Adrenal gland (tissue), 12 donors: ENCODE results near the gene PDE9A. TPM values are rescaled to one million over a fixed set of nuclear protein-coding genes. Genes with fewer than 3 reads are reported as not detected.

Source experiments
- DNase-seq, 7 donors: peaks; one replicate each; pipeline ENCODE4 v3.0.0-alpha.2; 2019 to 2020
- H3K27ac ChIP-seq, 5 donors: fragments of 200-600 bp; sonication (generic) in 4 of 5; 1 replicate in 3 of 5; 2 replicates in 2 of 5; pipeline versions ENCODE4 v1.5.1 to v1.8.0; 2016 to 2020; ENCODE audit warnings: mild to moderate bottlenecking in 1 of 5
- H3K27me3 ChIP-seq: fragments of 200-600 bp; 2 replicates; pipeline ENCODE4 v1.8.0; 2021
- H3K36me3 ChIP-seq, 2 donors: fragments of 200-600 bp; replicated peaks in 1 of 2; 1 replicate in 1 of 2; 2 replicates in 1 of 2; pipeline versions ENCODE4 v1.5.1 to v1.8.0; 2018 to 2022
- H3K4me1 ChIP-seq, 2 donors: fragments of 200-600 bp; replicated peaks in 1 of 2; 1 replicate in 1 of 2; 2 replicates in 1 of 2; pipeline versions ENCODE4 v1.5.1 to v1.8.0; 2018 to 2021
- H3K4me3 ChIP-seq, 4 donors: fragments of 200-600 bp; sonication (generic) in 3 of 4; one replicate each; pipeline ENCODE4 v1.5.1; 2016 to 2018
- H3K9me3 ChIP-seq, 3 donors: fragments of 200-600 bp; sonication (generic) in 1 of 3; replicated peaks in 1 of 3; 1 replicate in 2 of 3; 2 replicates in 1 of 3; pipeline versions ENCODE4 v1.5.1 to v1.8.0; 2016 to 2021
- POLR2A ChIP-seq, 2 donors: fragments of 450-650 bp; IDR thresholded peaks; one replicate each; pipeline ENCODE4 v1.6.1; 2017; ENCODE audit warnings: antibody characterized with exemption in 2 of 2, mild to moderate bottlenecking in 2 of 2, moderate library complexity in 1 of 2
- WGBS, 4 donors: extraction: QIAGEN DNeasy Blood & Tissue Kit in 2 of 4; methylation state at CpG; one replicate each; pipeline versions ENCODE4 v1.1.5 to v1.1.7; 2013 to 2017; 5-methylcytosine and 5-hydroxymethylcytosine counted together
- intact Hi-C, 2 donors: fragments of 100-400 bp; cut with DNase I; formaldehyde crosslinking; loops; one replicate each; pipeline versions ENCODE4 v1.14.1 to v1.15.0; 2022 to 2023
- polyA plus RNA-seq, 3 donors: library from polyadenylated mRNA; stranded (reverse); fragments of 200-250 nt in 2 of 3; fragments of 350-450 nt in 1 of 3; fragmentation: Illumina TruSeq in 1 of 3; extraction: RNeasy Lipid Tissue Mini Kit (QIAGEN cat#74804) in 1 of 3; gene quantifications; one replicate each; pipeline ENCODE4 v1.2.3, GENCODE V29; 2013 to 2014
- total RNA-seq, 9 donors: library from RNA; depleted of rRNA in 4 of 9; stranded (reverse); fragments of >200 nt in 4 of 9; fragments of 120-200 nt in 1 of 9; fragmentation: NEBNext Ultra II Directional in 1 of 9; extraction: Animal tissue kit (Norgen Biotek cat#: 25700) in 1 of 9; gene quantifications; one replicate each; pipeline versions ENCODE4 v1.1.0 to v1.2.4, GENCODE V29; 2013 to 2023
- TF ChIP-seq, protein P1 (sequence below), 6 experiments: fragments of 450-650 bp in 4 of 6; fragments of 200-600 bp in 2 of 6; sonication (generic) in 1 of 6; IDR thresholded peaks; 1 replicate in 5 of 6; 2 replicates in 1 of 6; pipeline versions ENCODE4 v1.5.1 to v1.8.0; 2016 to 2021; ENCODE audit warnings: antibody characterized with exemption in 6 of 6, mild to moderate bottlenecking in 2 of 6, moderate library complexity in 1 of 6
- donor health status: healthy with polysubstance abuse.
- donor health status: Bipolar disorder and iron deficiency.
- donor health status: DM: yes; HTN: yes; CAD: no.
- donor health status: DM: no; HTN: no; CAD: no.
- donor health status: DM: no; HTN: no; CAD: no.
- donor health status: DM: yes; HTN: yes; CAD: no.

The PDE9A gene
- total and polyA plus RNA-seq, 12 donors, result 4.6 to 58.1 (median 19.5) TPM

DNA sequence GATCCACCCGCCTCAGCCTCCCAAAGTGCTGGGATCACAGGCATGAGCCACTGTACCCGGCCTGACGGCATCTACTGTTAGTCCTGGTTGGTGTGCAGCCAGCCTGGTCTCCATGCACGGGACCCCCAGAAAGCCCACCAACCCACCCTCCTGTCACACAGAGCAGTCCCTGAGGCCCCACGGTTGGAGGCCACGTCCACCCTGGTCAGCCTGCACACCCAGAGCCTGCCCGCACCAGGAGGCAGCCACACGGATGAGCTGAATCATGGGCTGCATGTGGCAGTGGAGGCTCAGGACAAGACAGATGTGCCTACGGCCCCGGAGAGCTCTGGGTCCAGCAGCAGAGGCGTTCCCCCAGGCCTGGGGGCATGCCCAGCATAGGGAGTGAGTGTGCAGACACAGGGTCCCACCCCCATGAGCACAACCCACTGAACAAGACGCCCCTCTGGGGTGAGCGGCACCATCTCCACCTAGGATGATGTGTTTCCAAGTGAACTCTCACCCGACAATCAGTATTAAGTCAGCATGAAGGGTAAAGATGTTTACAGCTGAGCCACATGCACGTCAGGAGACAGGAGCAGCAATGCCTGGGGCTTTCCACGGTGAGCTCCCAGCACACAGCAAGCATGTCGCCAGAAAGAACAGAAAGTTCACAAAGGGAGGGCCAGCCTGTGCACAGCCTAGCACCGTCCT lies 123.8 kb downstream of the PDE9A start:
- H3K27ac ChIP-seq, result no peak overlapping the region
- intact Hi-C loops, result no loop called here
- H3K4me3 ChIP-seq, result no peak overlapping the region
- H3K27me3 ChIP-seq, result no peaks in the 10 kb centered on the region
- peaks cover 4 to 9% of the 10 kb centered on the region in 2 donors for H3K4me1 ChIP-seq
- H3K36me3 ChIP-seq, result no peaks in the 10 kb centered on the region
- WGBS, 4 donors, result 76 to 90% (median 90%) methylated on average over 4 to 18 of the region's 18 CpGs
- no peak for TF ChIP-seq POLR2A (IDR thresholded peaks at IDR 0.05)
- TF ChIP-seq, protein P1, sequence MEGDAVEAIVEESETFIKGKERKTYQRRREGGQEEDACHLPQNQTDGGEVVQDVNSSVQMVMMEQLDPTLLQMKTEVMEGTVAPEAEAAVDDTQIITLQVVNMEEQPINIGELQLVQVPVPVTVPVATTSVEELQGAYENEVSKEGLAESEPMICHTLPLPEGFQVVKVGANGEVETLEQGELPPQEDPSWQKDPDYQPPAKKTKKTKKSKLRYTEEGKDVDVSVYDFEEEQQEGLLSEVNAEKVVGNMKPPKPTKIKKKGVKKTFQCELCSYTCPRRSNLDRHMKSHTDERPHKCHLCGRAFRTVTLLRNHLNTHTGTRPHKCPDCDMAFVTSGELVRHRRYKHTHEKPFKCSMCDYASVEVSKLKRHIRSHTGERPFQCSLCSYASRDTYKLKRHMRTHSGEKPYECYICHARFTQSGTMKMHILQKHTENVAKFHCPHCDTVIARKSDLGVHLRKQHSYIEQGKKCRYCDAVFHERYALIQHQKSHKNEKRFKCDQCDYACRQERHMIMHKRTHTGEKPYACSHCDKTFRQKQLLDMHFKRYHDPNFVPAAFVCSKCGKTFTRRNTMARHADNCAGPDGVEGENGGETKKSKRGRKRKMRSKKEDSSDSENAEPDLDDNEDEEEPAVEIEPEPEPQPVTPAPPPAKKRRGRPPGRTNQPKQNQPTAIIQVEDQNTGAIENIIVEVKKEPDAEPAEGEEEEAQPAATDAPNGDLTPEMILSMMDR (IDR thresholded peaks at IDR 0.05), result no peak
- DNase-seq, result no peak
- no peaks in the 10 kb centered on the region for H3K9me3 ChIP-seq

DNA sequence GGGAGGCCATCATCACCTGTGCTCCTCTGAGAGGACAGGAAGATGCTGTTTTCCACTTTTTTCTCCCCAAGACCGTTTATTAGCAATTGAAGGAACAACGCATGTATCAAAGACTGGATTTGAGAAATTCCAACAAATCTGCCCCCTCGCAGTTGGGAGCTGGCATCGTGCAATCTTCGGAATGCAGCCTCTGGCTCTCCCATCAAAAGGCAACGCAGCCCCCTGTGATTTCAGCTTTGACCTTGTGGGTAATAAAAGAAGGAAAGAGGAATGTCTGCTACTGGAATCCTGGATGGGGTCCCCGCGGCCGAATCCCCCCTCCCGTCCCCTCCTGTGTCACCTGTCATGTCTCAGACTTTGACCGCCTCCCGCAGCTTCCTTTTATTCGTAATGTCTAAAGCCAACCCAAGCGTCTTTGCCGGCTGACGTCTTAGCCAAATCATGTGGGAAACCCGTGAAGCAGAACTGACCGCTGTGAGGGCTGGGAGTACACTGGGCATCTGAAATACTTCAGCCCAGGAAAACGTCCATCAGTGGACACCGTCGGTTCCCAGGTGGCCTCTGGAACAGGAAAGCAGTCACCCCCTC lies 124.4 kb downstream of the PDE9A start:
- intact Hi-C loops, result no loop called here
- Histone ChIP-seq H3K9me3 (no peaks in the 10 kb centered on the region), H3K27me3 (no peaks in the 10 kb centered on the region), H3K27ac (no peak overlapping the region), H3K4me1 (peaks cover 4 to 9% of the 10 kb centered on the region in 2 donors), H3K4me3 (no peak overlapping the region), H3K36me3 (no peaks in the 10 kb centered on the region)
- DNase-seq, result no peak
- TF ChIP-seq POLR2A (IDR thresholded peaks at IDR 0.05), result no peak
- TF ChIP-seq, protein P1 (IDR thresholded peaks at IDR 0.05), result no peak
- 66 to 79% (median 71%) methylated on average over 16 to 21 of the region's 21 CpGs for WGBS, 4 donors

DNA sequence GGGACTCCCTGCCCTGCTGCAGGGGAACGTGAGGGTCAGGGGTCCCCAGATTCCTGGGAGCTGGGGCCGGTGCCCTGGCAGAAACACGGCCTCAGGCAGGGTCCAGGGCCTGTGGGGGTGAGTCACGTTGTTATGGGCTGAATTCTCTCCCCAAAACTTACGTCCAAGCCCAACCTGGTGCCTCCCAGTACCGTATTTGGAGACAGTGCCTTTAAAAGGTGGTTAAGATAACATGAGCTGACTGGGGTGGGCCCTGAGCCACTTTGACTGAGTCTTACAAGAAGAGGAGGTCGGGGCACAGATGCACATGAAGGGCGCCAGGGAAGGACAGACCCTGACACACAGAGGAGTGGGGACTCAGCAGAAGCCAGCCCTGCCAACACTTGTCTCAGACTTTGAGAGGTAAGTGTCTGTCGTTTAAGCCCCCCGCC lies 126.0 kb downstream of the PDE9A start:
- TF ChIP-seq, protein P1 (IDR thresholded peaks at IDR 0.05), result no peak
- Histone ChIP-seq H3K4me3 (no peak overlapping the region), H3K27ac (no peak overlapping the region), H3K4me1 (peaks cover 4 to 12% of the 10 kb centered on the region in 2 donors), H3K36me3 (no peaks in the 10 kb centered on the region), H3K9me3 (no peaks in the 10 kb centered on the region), H3K27me3 (no peaks in the 10 kb centered on the region)
- intact Hi-C loops, result no loop called here
- no peak for DNase-seq
- WGBS, 4 donors, result 76 to 83% (median 81%) methylated on average over 8 to 10 of the region's 10 CpGs

DNA sequence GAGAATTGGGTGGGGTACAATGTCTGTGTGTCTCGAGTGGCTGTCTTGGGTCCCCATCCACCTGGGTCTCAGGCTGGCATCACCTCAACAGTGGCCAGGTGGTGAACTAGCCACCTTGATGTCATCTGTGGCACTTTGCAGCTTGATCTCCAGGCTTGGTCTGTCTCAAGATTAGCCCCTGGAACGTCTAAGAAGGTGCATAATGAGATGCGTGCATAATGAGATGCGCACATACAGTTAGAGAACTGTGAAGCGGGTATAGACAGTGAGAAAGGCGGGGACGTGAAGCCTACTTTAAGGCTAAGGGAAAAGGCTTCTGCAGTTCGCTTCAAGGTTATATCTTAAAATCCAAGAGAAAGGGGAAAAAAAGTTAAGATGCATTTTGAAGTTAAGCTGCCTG lies 127.2 kb downstream of the PDE9A start:
- no peak overlapping the region for H3K4me3 ChIP-seq
- DNase-seq, result no peak
- 49 to 51% (median 50%) methylated on average over 8 of the region's 8 CpGs for WGBS, 4 donors
- H3K9me3 ChIP-seq, result no peaks in the 10 kb centered on the region
- H3K36me3 ChIP-seq, result no peaks in the 10 kb centered on the region
- H3K27ac ChIP-seq, result no peak overlapping the region
- no peak for TF ChIP-seq POLR2A (IDR thresholded peaks at IDR 0.05)
- TF ChIP-seq, protein P1 (IDR thresholded peaks at IDR 0.05), result no peak
- peaks cover 4 to 12% of the 10 kb centered on the region in 2 donors for H3K4me1 ChIP-seq
- intact Hi-C loops, result loop anchor here in 1 of 2 donors (10.0 kb wide), 2 partner anchors 46 to 74 kb away; no protein-coding TSS in a partner anchor
- no peaks in the 10 kb centered on the region for H3K27me3 ChIP-seq
